ENCODE results near the gene IRAK4. TPM values are rescaled to one million over a fixed set of nuclear protein-coding genes. Genes with fewer than 3 reads are reported as not detected.

The IRAK4 gene
- total and polyA plus RNA-seq, 7 donors, result 11.1 to 34.3 (median 24.5) TPM

GRCh38 chr12:43835264-43835655 lies 76.5 kb downstream of the IRAK4 start:
- Histone ChIP-seq H3K36me3 (no peaks in the 10 kb centered on the region), H3K9me3 (no peaks in the 10 kb centered on the region), H3K4me3 (peak overlapping the region; percentile 69 to 80 (median 74)), H3K27ac (peak overlapping the region; percentile 95 to 98 (median 96)), H3K4me1 (peaks cover 0 to 23% (median 13%) of the 10 kb centered on the region in 4 donors), H3K27me3 (no peaks in the 10 kb centered on the region)
- WGBS, 2 donors, result 42 to 44% methylated on average over 6 of the region's 6 CpGs
- no peak for TF ChIP-seq EP300 (IDR thresholded peaks at IDR 0.05)
- no peak for TF ChIP-seq POLR2AphosphoS5 (IDR thresholded peaks at IDR 0.05)
- no peak for TF ChIP-seq CTCF (IDR thresholded peaks at IDR 0.05)
- no peak for TF ChIP-seq POLR2A (IDR thresholded peaks at IDR 0.05)
- DNase-seq, result no peak
- intact Hi-C loops (cut with DNase I), result loop anchor here (1.0 to 5.0 kb wide), 2 partner anchors 29 to 47 kb away; partner anchors contain the start of gene TWF1

GRCh38 chr12:43835656-43836474 lies 77.1 kb downstream of the IRAK4 start, which contains the start of gene TMEM117:
TMEM117 (plus strand) TSS chr12:43836081.
- H3K27me3 ChIP-seq, result no peaks in the 10 kb centered on the region
- H3K36me3 ChIP-seq, result no peaks in the 10 kb centered on the region
- H3K4me1 ChIP-seq, result peaks cover 0 to 23% (median 13%) of the 10 kb centered on the region in 4 donors
- peak; percentile 84 for DNase-seq
- H3K4me3 ChIP-seq, result peak within 1 kb of the TSS; percentile 69 to 80 (median 74)
- H3K9me3 ChIP-seq, result no peaks in the 10 kb centered on the region
- peak in 2 of 4 donors; percentile 46 to 47 for TF ChIP-seq POLR2AphosphoS5 (IDR thresholded peaks at IDR 0.05)
- TF ChIP-seq EP300 (IDR thresholded peaks at IDR 0.05), result no peak
- TF ChIP-seq CTCF (IDR thresholded peaks at IDR 0.05), result no peak
- no peak for TF ChIP-seq POLR2A (IDR thresholded peaks at IDR 0.05)
- WGBS, 2 donors, result 0% methylated on average over 103 of the region's 103 CpGs
- peak within 1 kb of the TSS; percentile 95 to 98 (median 96) for H3K27ac ChIP-seq
- intact Hi-C loops (cut with DNase I), result loop anchor here (1.0 to 5.0 kb wide), 2 partner anchors 30 to 46 kb away; partner anchors contain the start of gene TWF1

GRCh38 chr12:43836475-43836989 lies 77.8 kb downstream of the IRAK4 start:
- TF ChIP-seq CTCF (IDR thresholded peaks at IDR 0.05) (no peak), EP300 (IDR thresholded peaks at IDR 0.05) (no peak)
- WGBS, 2 donors, result 1 to 2% methylated on average over 8 of the region's 8 CpGs
- H3K4me1 ChIP-seq, result peaks cover 0 to 23% (median 13%) of the 10 kb centered on the region in 4 donors
- intact Hi-C loops (cut with DNase I), result loop anchor here (5.0 kb wide), 1 partner anchor 46 kb away; no protein-coding TSS in a partner anchor
- DNase-seq, result no peak
- peak overlapping the region; percentile 69 to 80 (median 74) for H3K4me3 ChIP-seq
- peak overlapping the region; percentile 95 to 98 (median 96) for H3K27ac ChIP-seq
- H3K36me3 ChIP-seq, result no peaks in the 10 kb centered on the region
- no peaks in the 10 kb centered on the region for H3K27me3 ChIP-seq
- H3K9me3 ChIP-seq, result no peaks in the 10 kb centered on the region

Other genes with a start within 250 kb of the IRAK4 start
- gene ADAMTS20, start 206.7 kb upstream of the IRAK4 start, total RNA-seq, result not detected
- gene ADAMTS20, start 206.7 kb upstream of the IRAK4 start, polyA plus RNA-seq, result not detected
- 10 to 100 TPM in 1 of 4 donors, 1 to 10 TPM in 3; 6.3 to 17.1 (median 8.9) TPM for gene PUS7L, start 161 bp upstream of the IRAK4 start, total RNA-seq
- gene PUS7L, start 161 bp upstream of the IRAK4 start, polyA plus RNA-seq, result 1 to 10 TPM; 1.2 to 3.7 (median 3.5) TPM
- gene TWF1, start 47.4 kb downstream of the IRAK4 start, total RNA-seq, result 100 to 1,000 TPM in 2 of 4 donors, 10 to 100 TPM in 2; 72.6 to 133 (median 101) TPM
- gene TWF1, start 47.4 kb downstream of the IRAK4 start, polyA plus RNA-seq, result 100 to 1,000 TPM in 2 of 3 donors, 10 to 100 TPM in 1; 63.8 to 168 (median 106) TPM
- gene TMEM117, start 77.1 kb downstream of the IRAK4 start, total RNA-seq, result 10 to 100 TPM; 17.5 to 21.4 (median 18.9) TPM
- gene TMEM117, start 77.1 kb downstream of the IRAK4 start, polyA plus RNA-seq, result 1 to 10 TPM; 2.3 to 3.8 (median 3.0) TPM